ENCODE data around the gene KTN1. TPM values are rescaled to one million over a fixed set of nuclear protein-coding genes. Genes with fewer than 3 reads are reported as not detected.

KTN1 gene
- total and polyA plus RNA-seq, 2 experiments from 2014 or later: 124 to 607 TPM

DNA sequence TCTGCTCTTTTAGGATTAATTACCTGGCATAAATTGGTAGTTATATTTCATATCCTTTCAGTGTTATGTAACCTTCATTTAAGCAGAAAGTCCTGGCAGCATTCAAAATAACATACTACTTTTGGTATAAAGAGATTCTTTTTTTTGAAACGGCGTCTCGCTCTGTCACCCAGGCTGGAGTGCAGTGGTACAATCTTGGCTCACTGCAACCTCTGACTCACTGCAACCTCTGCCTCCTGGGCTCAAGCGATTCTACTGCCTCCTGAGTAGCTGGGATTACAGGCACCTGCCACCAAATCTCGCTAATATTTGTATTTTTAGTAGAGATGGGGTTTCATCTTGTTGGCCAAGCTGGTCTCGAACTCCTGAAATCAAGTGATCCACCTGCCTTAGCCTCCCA lies 9.2 kb downstream of the KTN1 start (continued):
- TF ChIP-seq, protein P1, sequence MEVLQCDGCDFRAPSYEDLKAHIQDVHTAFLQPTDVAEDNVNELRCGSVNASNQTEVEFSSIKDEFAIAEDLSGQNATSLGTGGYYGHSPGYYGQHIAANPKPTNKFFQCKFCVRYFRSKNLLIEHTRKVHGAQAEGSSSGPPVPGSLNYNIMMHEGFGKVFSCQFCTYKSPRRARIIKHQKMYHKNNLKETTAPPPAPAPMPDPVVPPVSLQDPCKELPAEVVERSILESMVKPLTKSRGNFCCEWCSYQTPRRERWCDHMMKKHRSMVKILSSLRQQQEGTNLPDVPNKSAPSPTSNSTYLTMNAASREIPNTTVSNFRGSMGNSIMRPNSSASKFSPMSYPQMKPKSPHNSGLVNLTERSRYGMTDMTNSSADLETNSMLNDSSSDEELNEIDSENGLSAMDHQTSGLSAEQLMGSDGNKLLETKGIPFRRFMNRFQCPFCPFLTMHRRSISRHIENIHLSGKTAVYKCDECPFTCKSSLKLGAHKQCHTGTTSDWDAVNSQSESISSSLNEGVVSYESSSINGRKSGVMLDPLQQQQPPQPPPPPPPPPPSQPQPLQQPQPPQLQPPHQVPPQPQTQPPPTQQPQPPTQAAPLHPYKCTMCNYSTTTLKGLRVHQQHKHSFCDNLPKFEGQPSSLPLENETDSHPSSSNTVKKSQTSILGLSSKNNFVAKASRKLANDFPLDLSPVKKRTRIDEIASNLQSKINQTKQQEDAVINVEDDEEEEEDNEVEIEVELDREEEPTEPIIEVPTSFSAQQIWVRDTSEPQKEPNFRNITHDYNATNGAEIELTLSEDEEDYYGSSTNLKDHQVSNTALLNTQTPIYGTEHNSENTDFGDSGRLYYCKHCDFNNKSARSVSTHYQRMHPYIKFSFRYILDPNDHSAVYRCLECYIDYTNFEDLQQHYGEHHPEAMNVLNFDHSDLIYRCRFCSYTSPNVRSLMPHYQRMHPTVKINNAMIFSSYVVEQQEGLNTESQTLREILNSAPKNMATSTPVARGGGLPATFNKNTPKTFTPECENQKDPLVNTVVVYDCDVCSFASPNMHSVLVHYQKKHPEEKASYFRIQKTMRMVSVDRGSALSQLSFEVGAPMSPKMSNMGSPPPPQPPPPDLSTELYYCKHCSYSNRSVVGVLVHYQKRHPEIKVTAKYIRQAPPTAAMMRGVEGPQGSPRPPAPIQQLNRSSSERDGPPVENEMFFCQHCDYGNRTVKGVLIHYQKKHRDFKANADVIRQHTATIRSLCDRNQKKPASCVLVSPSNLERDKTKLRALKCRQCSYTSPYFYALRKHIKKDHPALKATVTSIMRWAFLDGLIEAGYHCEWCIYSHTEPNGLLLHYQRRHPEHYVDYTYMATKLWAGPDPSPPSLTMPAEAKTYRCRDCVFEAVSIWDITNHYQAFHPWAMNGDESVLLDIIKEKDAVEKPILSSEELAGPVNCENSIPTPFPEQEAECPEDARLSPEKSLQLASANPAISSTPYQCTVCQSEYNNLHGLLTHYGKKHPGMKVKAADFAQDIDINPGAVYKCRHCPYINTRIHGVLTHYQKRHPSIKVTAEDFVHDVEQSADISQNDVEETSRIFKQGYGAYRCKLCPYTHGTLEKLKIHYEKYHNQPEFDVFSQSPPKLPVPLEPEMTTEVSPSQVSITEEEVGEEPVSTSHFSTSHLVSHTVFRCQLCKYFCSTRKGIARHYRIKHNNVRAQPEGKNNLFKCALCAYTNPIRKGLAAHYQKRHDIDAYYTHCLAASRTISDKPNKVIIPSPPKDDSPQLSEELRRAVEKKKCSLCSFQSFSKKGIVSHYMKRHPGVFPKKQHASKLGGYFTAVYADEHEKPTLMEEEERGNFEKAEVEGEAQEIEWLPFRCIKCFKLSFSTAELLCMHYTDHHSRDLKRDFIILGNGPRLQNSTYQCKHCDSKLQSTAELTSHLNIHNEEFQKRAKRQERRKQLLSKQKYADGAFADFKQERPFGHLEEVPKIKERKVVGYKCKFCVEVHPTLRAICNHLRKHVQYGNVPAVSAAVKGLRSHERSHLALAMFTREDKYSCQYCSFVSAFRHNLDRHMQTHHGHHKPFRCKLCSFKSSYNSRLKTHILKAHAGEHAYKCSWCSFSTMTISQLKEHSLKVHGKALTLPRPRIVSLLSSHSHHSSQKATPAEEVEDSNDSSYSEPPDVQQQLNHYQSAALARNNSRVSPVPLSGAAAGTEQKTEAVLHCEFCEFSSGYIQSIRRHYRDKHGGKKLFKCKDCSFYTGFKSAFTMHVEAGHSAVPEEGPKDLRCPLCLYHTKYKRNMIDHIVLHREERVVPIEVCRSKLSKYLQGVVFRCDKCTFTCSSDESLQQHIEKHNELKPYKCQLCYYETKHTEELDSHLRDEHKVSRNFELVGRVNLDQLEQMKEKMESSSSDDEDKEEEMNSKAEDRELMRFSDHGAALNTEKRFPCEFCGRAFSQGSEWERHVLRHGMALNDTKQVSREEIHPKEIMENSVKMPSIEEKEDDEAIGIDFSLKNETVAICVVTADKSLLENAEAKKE (CRISPR knock-in tag; IDR thresholded peaks at IDR 0.05): no peak
- no peak for TF ChIP-seq JUNB (IDR thresholded peaks at IDR 0.05; ENCODE audit: unreplicated experiment)
- no peak for TF ChIP-seq ZNF114 (CRISPR knock-in tag; IDR thresholded peaks at IDR 0.05)
- TF ChIP-seq EZH2phosphoT487 (IDR thresholded peaks at IDR 0.05; ENCODE audit: unreplicated experiment): no peak
- TF ChIP-seq NANOG (IDR thresholded peaks at IDR 0.05; ENCODE audit: borderline replicate concordance): no peak
- no peak for TF ChIP-seq EZH2 (IDR thresholded peaks at IDR 0.05; ENCODE audit: low read depth, unreplicated experiment)
- TF ChIP-seq CREB1 (CRISPR knock-in tag; IDR thresholded peaks at IDR 0.05; ENCODE audit: low read depth): no peak
- TF ChIP-seq POLR2AphosphoS5 (IDR thresholded peaks at IDR 0.05; ENCODE audit: low read depth): no peak
- TF ChIP-seq ZNF331 (CRISPR knock-in tag; IDR thresholded peaks at IDR 0.05; ENCODE audit: low read depth): no peak
- TF ChIP-seq, protein P2, sequence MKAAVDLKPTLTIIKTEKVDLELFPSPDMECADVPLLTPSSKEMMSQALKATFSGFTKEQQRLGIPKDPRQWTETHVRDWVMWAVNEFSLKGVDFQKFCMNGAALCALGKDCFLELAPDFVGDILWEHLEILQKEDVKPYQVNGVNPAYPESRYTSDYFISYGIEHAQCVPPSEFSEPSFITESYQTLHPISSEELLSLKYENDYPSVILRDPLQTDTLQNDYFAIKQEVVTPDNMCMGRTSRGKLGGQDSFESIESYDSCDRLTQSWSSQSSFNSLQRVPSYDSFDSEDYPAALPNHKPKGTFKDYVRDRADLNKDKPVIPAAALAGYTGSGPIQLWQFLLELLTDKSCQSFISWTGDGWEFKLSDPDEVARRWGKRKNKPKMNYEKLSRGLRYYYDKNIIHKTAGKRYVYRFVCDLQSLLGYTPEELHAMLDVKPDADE (IDR thresholded peaks at IDR 0.05): no peak
- TF ChIP-seq, protein P3, sequence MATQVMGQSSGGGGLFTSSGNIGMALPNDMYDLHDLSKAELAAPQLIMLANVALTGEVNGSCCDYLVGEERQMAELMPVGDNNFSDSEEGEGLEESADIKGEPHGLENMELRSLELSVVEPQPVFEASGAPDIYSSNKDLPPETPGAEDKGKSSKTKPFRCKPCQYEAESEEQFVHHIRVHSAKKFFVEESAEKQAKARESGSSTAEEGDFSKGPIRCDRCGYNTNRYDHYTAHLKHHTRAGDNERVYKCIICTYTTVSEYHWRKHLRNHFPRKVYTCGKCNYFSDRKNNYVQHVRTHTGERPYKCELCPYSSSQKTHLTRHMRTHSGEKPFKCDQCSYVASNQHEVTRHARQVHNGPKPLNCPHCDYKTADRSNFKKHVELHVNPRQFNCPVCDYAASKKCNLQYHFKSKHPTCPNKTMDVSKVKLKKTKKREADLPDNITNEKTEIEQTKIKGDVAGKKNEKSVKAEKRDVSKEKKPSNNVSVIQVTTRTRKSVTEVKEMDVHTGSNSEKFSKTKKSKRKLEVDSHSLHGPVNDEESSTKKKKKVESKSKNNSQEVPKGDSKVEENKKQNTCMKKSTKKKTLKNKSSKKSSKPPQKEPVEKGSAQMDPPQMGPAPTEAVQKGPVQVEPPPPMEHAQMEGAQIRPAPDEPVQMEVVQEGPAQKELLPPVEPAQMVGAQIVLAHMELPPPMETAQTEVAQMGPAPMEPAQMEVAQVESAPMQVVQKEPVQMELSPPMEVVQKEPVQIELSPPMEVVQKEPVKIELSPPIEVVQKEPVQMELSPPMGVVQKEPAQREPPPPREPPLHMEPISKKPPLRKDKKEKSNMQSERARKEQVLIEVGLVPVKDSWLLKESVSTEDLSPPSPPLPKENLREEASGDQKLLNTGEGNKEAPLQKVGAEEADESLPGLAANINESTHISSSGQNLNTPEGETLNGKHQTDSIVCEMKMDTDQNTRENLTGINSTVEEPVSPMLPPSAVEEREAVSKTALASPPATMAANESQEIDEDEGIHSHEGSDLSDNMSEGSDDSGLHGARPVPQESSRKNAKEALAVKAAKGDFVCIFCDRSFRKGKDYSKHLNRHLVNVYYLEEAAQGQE (IDR thresholded peaks at IDR 0.05; ENCODE audit: unreplicated experiment): no peak
